HG02870 (cell line): Measurements from ENCODE around the gene MANSC1.

Experiments used
- ATAC-seq: cut with Tn5 transposase; IDR thresholded peaks from one replicate; pipeline ENCODE4 v1.9.1; 2021; ENCODE audit warnings: mild to moderate bottlenecking, moderate library complexity; ENCODE audit not compliant: unreplicated experiment

Gene MANSC1

GRCh38 chr12:12349711-12350665, at the start of gene MANSC1:
TSS of gene MANSC1 (minus strand) at chr12:12350242. CDS start at chr12:12343314, 6,928 bp downstream.
- no peak for ATAC-seq

GRCh38 chr12:12399161-12399560, 49.1 kb upstream of the MANSC1 start:
- no peak for ATAC-seq

GRCh38 chr12:12398026-12398859, 48.2 kb upstream of the MANSC1 start:
- no peak for ATAC-seq

- no peak for ATAC-seq
These were observed 47.1 kb upstream of the MANSC1 start for GRCh38 chr12:12397184-12397583.

- ATAC-seq: no peak
These were observed 46.7 kb upstream of the MANSC1 start for GRCh38 chr12:12396694-12397093.

- ATAC-seq: no peak
These were observed 43.1 kb upstream of the MANSC1 start for GRCh38 chr12:12393171-12393570.

GRCh38 chr12:12392413-12392812, 42.4 kb upstream of the MANSC1 start:
- no peak for ATAC-seq

- ATAC-seq: no peak
These were observed 37.5 kb upstream of the MANSC1 start for GRCh38 chr12:12387501-12387900.

- ATAC-seq: no peak
These were observed 34.7 kb upstream of the MANSC1 start for GRCh38 chr12:12384571-12385340.

GRCh38 chr12:12381982-12382381, 31.9 kb upstream of the MANSC1 start:
- ATAC-seq: no peak

- no peak for ATAC-seq
These were observed 31.0 kb upstream of the MANSC1 start for GRCh38 chr12:12380949-12381593.

- no peak for ATAC-seq
These were observed 30.0 kb upstream of the MANSC1 start for GRCh38 chr12:12379831-12380730.

- no peak for ATAC-seq
These were observed 28.6 kb upstream of the MANSC1 start for GRCh38 chr12:12378616-12379015.

GRCh38 chr12:12376646-12377448, 26.8 kb upstream of the MANSC1 start:
- ATAC-seq: no peak

GRCh38 chr12:12372946-12373722, 23.1 kb upstream of the MANSC1 start:
- ATAC-seq: no peak

GRCh38 chr12:12367482-12367998, 17.5 kb upstream of the MANSC1 start:
- ATAC-seq: no peak

- no peak for ATAC-seq
These were observed 16.8 kb upstream of the MANSC1 start for GRCh38 chr12:12366701-12367481.
